HepG2 (cell line): ENCODE data around the gene MRS2. TPM values are rescaled to one million over a fixed set of nuclear protein-coding genes. Genes with fewer than 3 reads are reported as not detected.

Experiments used
- ATAC-seq: fragments of 200-7000 bp; cut with Tn5 transposase; 3 replicates; pipeline ENCODE4 v1.9.1; 2020; ENCODE audit warnings: mild to moderate bottlenecking, moderate library complexity
- BruUV-seq: library from RNA; stranded (reverse); fragments of 400-500 nt; replicated peaks from 2 replicates; lab custom pipeline; 2021; lab: Mats Ljungman, UMichigan
- CTCF ChIA-PET: fragments of 300-600 bp; formaldehyde crosslinking; extraction: SDS; loops from one replicate; lab custom pipeline; 2021; ENCODE audit warnings: low total read pairs, inconsistent platforms, low intra/inter-chr PET ratio; lab: Yijun Ruan, JAX
- POLR2A ChIA-PET: fragments of 350-600 bp; sonication (Branson Sonifier 250); formaldehyde crosslinking; loops from one replicate; lab custom pipeline; 2020; ENCODE audit warnings: antibody characterized with exemption, inconsistent platforms; lab: Yijun Ruan, JAX
- DNase-seq: peaks from one replicate; pipeline ENCODE4 v3.0.0-alpha.2; 2015; ENCODE audit warnings: low spot score
- FAIRE-seq: peaks from 3 replicates; lab custom pipeline; 2011; peaks lifted over from hg19 to GRCh38; lab: Jason Lieb, UNC
- H2AFZ ChIP-seq: one replicate; pipeline ENCODE4 v1.6.1; 2011; ENCODE audit warnings: low read length, inconsistent platforms
- H3K27ac ChIP-seq: fragments of 300-600 bp; 3 replicates; pipeline ENCODE4 v1.8.0; 2011; ENCODE audit warnings: mixed run types, mild to moderate bottlenecking, mixed read lengths, low read length, inconsistent platforms; ENCODE audit not compliant: insufficient read depth; ENCODE audit errors: extremely low read length
- H3K27me3 ChIP-seq, 2 experiments: fragments of 200-600 bp in 1 of 2; 2 replicates in 1 of 2; 3 replicates in 1 of 2; pipeline versions ENCODE4 v1.6.0 to v1.8.0; 2011; ENCODE audit warnings: low read length in 2 of 2, mild to moderate bottlenecking in 2 of 2, moderate library complexity in 2 of 2, inconsistent platforms in 1 of 2; ENCODE audit not compliant: insufficient read depth in 2 of 2, control insufficient read depth in 1 of 2
- H3K36me3 ChIP-seq, 2 experiments: fragments of 200-600 bp in 1 of 2; replicated peaks in 1 of 2; 2 replicates in 1 of 2; 3 replicates in 1 of 2; pipeline versions ENCODE4 v1.5.1 to v1.8.0; 2011; ENCODE audit warnings: low read length in 2 of 2, inconsistent platforms in 1 of 2; ENCODE audit not compliant: insufficient read depth in 2 of 2, control insufficient read depth in 1 of 2
- H3K4me1 ChIP-seq: 2 replicates; pipeline ENCODE4 v1.5.1; 2012; ENCODE audit warnings: low read length, inconsistent platforms; ENCODE audit not compliant: insufficient read depth
- H3K4me2 ChIP-seq: 2 replicates; pipeline ENCODE4 v1.6.0; 2011; ENCODE audit warnings: low read depth, low read length, inconsistent platforms
- H3K4me3 ChIP-seq, 3 experiments: fragments of 200-600 bp in 1 of 3; sonication (generic), shearing (Covaris generic) in 1 of 3; replicated peaks in 1 of 3; 2 replicates each; pipeline ENCODE4 v1.5.1; 2011 to 2016; ENCODE audit warnings: low read length in 3 of 3, inconsistent platforms in 2 of 3, low read depth in 2 of 3, mild to moderate bottlenecking in 2 of 3, control low read depth in 1 of 3, mixed read lengths in 1 of 3; ENCODE audit not compliant: insufficient read depth in 1 of 3
- H3K79me2 ChIP-seq: one replicate; pipeline ENCODE4 v1.6.1; 2011; ENCODE audit warnings: low read length, inconsistent platforms; ENCODE audit not compliant: insufficient read depth
- H3K9ac ChIP-seq: 2 replicates; pipeline ENCODE4 v1.6.0; 2011; ENCODE audit warnings: mild to moderate bottlenecking, low read depth, low read length, inconsistent platforms; ENCODE audit not compliant: insufficient read depth
- H3K9me3 ChIP-seq: 2 replicates; pipeline ENCODE4 v1.5.1; 2012; ENCODE audit warnings: mild to moderate bottlenecking, low read length
- H4K20me1 ChIP-seq: 2 replicates; pipeline ENCODE4 v1.6.0; 2011; ENCODE audit warnings: inconsistent platforms, mild to moderate bottlenecking, low read length, moderate library complexity; ENCODE audit not compliant: insufficient read depth
- CHD4 ChIP-seq: fragments of 200-600 bp; sonication (generic); IDR thresholded peaks from 2 replicates; pipeline ENCODE4 v1.7.0; 2017; ENCODE audit warnings: mild to moderate bottlenecking, low read length, borderline replicate concordance
- HNF4A ChIP-seq: sonication (generic); formaldehyde crosslinking; IDR thresholded peaks from 2 replicates; pipeline ENCODE4 v1.4.0; 2020; ENCODE audit warnings: missing genetic modification reagents
- NR2F1 ChIP-seq, 2 experiments: fragments of 450-650 bp in 1 of 2; formaldehyde crosslinking in 1 of 2; IDR thresholded peaks; 2 replicates each; pipeline versions ENCODE4 v1.5.0 to v1.6.1; 2016 to 2020; ENCODE audit warnings: mild to moderate bottlenecking in 1 of 2, missing compliant biosample characterization in 1 of 2, missing genetic modification reagents in 1 of 2, moderate library complexity in 1 of 2
- ZNF121 ChIP-seq: sonication (generic); formaldehyde crosslinking; IDR thresholded peaks from 2 replicates; pipeline ENCODE4 v1.5.0; 2020; ENCODE audit warnings: mild to moderate bottlenecking, missing genetic modification reagents
- ZNF264 ChIP-seq: sonication (generic); formaldehyde crosslinking; IDR thresholded peaks from 2 replicates; pipeline ENCODE4 v1.4.0; 2020; ENCODE audit warnings: missing genetic modification reagents
- WGBS: methylation state at CpG from one replicate; pipeline ENCODE4 v1.1.6; 2017; ENCODE audit warnings: low lambda C conversion rate; 5-methylcytosine and 5-hydroxymethylcytosine counted together
- in situ Hi-C: cut with HindIII; loops from 2 replicates; pipeline ENCODE4 v1.10.0; 2017; ENCODE audit warnings: low pct_unique_long_range_greater_than_20kb; ENCODE audit not compliant: extremely low pct_ligation_motif_present
- intact Hi-C: fragments of 100-400 bp; cut with micrococcal nuclease; formaldehyde crosslinking; loops from one replicate; pipeline ENCODE4 v1.10.0; 2022; ENCODE audit not compliant: unreplicated experiment
- polyA plus RNA-seq, 8 experiments: library from polyadenylated mRNA; depleted of rRNA in 3 of 8; stranded (reverse) in 7 of 8; unstranded in 1 of 8; fragments of >200 nt; fragmentation: Illumina TruSeq in 4 of 8; extraction: Trizol in 4 of 8; gene quantifications; 2 replicates each; pipeline versions ENCODE4 v1.2.1 to v1.2.3, GENCODE V29; 2011 to 2016; ENCODE audit warnings: low read depth in 4 of 8, missing spikeins in 1 of 8, mixed read lengths in 1 of 8; ENCODE audit not compliant: insufficient read depth in 1 of 8
- total RNA-seq, 5 experiments: library from RNA; depleted of rRNA; stranded (reverse); fragments of >200 nt; fragmentation: Illumina TruSeq; extraction: Trizol; gene quantifications; 2 replicates each; pipeline ENCODE4 v1.2.3, GENCODE V29; 2016; ENCODE audit warnings: low read depth in 1 of 5
- TF ChIP-seq, protein P1 (sequence below), 2 experiments: sonication (generic) in 1 of 2; formaldehyde crosslinking in 1 of 2; IDR thresholded peaks; 2 replicates each; pipeline versions ENCODE4 v1.4.0 to v1.6.1; 2016 to 2020; ENCODE audit warnings: borderline replicate concordance in 1 of 2, low read depth in 1 of 2, mild to moderate bottlenecking in 1 of 2, missing genetic modification reagents in 1 of 2
- TF ChIP-seq, protein P2 (sequence below), 2 experiments: sonication (generic) in 1 of 2; formaldehyde crosslinking in 1 of 2; IDR thresholded peaks; 2 replicates each; pipeline versions ENCODE4 v1.6.1 to v1.9.0; 2014 to 2022; ENCODE audit warnings: antibody characterized with exemption in 1 of 2, borderline replicate concordance in 1 of 2, inconsistent platforms in 1 of 2, low read depth in 1 of 2, missing genetic modification reagents in 1 of 2
- TF ChIP-seq, protein P3 (sequence below): sonication (generic); formaldehyde crosslinking; IDR thresholded peaks from 2 replicates; pipeline ENCODE4 v1.5.0; 2020; ENCODE audit warnings: mild to moderate bottlenecking, missing genetic modification reagents

MRS2 gene
- total and polyA plus RNA-seq, 2 of the 13 experiments (the other 11 are each of a cell fraction or from before 2014, with no cell fraction given) = 31.1 to 83.8 TPM

DNA sequence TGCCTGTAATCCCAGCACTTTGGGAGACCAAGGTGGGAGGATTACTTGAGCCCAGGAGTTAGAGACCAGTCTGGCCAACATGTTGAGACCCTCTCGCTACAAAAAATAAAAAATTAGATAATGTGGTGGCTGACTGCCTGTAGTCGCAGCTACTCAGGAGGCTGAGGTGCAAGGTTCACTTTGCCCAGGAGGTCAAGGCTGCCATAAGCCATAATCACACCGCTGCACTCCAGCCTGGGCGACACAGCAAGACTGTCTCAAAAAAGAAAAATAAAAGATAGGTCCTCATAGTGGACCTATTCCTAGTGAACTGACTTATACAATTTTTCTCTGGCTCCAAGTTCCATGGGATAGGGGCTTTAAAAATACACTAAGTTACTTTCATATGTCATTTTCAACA is 41.9 kb downstream of the MRS2 start:
- H3K4me3 ChIP-seq = no peak overlapping the region
- ChIA-PET POLR2A (no interaction called here), CTCF (no interaction called here)
- intact Hi-C loops = no loop called here
- no TSS peak for BruUV-seq
- no peak overlapping the region for H3K4me2 ChIP-seq
- in situ Hi-C loops = no loop called here
- WGBS = 50% methylated on average over 4 of the region's 4 CpGs
- H3K9me3 ChIP-seq = no peaks in the 10 kb centered on the region
- peaks cover 0 to 2% of the 10 kb centered on the region in 2 experiments; a peak in 1 of 5 replicates for H3K36me3 ChIP-seq
- H3K27ac ChIP-seq = no peak overlapping the region
- H3K9ac ChIP-seq = no peak overlapping the region
- ATAC-seq (peak; percentile 53), FAIRE-seq (no peak), DNase-seq (no peak)
- peaks cover 5% of the 10 kb centered on the region; the same call in 1 of the 2 replicates for H3K4me1 ChIP-seq
- H3K79me2 ChIP-seq = no peaks in the 10 kb centered on the region
- H4K20me1 ChIP-seq = no peaks in the 10 kb centered on the region
- H3K27me3 ChIP-seq = no peaks in the 10 kb centered on the region
- H2AFZ ChIP-seq = no peak overlapping the region
- TF ChIP-seq CHD4 (no peak), HNF4A (CRISPR knock-in tag) (peak; percentile 60; the same call in 1 of the 2 replicates), NR2F1 (CRISPR knock-in tag; IDR thresholded peaks at IDR 0.05) (0 out of 4 replicates have a peak, but pooled peaks of 1 of the 2 experiments have one; percentile 27), ZNF121 (peak; percentile 83; the same call in 1 of the 2 replicates), ZNF264 (no peak)
- TF ChIP-seq, protein P1, sequence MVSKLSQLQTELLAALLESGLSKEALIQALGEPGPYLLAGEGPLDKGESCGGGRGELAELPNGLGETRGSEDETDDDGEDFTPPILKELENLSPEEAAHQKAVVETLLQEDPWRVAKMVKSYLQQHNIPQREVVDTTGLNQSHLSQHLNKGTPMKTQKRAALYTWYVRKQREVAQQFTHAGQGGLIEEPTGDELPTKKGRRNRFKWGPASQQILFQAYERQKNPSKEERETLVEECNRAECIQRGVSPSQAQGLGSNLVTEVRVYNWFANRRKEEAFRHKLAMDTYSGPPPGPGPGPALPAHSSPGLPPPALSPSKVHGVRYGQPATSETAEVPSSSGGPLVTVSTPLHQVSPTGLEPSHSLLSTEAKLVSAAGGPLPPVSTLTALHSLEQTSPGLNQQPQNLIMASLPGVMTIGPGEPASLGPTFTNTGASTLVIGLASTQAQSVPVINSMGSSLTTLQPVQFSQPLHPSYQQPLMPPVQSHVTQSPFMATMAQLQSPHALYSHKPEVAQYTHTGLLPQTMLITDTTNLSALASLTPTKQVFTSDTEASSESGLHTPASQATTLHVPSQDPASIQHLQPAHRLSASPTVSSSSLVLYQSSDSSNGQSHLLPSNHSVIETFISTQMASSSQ (IDR thresholded peaks at IDR 0.05; ENCODE audit: low read depth) = no peak
- TF ChIP-seq, protein P1 (CRISPR knock-in tag; IDR thresholded peaks at IDR 0.05; ENCODE audit: borderline replicate concordance) = no peak
- TF ChIP-seq, protein P2, sequence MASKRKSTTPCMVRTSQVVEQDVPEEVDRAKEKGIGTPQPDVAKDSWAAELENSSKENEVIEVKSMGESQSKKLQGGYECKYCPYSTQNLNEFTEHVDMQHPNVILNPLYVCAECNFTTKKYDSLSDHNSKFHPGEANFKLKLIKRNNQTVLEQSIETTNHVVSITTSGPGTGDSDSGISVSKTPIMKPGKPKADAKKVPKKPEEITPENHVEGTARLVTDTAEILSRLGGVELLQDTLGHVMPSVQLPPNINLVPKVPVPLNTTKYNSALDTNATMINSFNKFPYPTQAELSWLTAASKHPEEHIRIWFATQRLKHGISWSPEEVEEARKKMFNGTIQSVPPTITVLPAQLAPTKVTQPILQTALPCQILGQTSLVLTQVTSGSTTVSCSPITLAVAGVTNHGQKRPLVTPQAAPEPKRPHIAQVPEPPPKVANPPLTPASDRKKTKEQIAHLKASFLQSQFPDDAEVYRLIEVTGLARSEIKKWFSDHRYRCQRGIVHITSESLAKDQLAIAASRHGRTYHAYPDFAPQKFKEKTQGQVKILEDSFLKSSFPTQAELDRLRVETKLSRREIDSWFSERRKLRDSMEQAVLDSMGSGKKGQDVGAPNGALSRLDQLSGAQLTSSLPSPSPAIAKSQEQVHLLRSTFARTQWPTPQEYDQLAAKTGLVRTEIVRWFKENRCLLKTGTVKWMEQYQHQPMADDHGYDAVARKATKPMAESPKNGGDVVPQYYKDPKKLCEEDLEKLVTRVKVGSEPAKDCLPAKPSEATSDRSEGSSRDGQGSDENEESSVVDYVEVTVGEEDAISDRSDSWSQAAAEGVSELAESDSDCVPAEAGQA (IDR thresholded peaks at IDR 0.05; ENCODE audit: low read depth) = no peak
- TF ChIP-seq, protein P2 (CRISPR knock-in tag; IDR thresholded peaks at IDR 0.05; ENCODE audit: borderline replicate concordance) = no peak
- TF ChIP-seq, protein P3, sequence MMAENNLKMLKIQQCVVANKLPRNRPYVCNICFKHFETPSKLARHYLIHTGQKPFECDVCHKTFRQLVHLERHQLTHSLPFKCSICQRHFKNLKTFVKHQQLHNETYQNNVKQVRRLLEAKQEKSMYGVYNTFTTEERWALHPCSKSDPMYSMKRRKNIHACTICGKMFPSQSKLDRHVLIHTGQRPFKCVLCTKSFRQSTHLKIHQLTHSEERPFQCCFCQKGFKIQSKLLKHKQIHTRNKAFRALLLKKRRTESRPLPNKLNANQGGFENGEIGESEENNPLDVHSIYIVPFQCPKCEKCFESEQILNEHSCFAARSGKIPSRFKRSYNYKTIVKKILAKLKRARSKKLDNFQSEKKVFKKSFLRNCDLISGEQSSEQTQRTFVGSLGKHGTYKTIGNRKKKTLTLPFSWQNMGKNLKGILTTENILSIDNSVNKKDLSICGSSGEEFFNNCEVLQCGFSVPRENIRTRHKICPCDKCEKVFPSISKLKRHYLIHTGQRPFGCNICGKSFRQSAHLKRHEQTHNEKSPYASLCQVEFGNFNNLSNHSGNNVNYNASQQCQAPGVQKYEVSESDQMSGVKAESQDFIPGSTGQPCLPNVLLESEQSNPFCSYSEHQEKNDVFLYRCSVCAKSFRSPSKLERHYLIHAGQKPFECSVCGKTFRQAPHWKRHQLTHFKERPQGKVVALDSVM (CRISPR knock-in tag) = peak; percentile 53; the same call in 1 of the 2 replicates
